Peyer's patch (tissue), 4 donors: ENCODE data around the gene SLC26A2. TPM values are rescaled to one million over a fixed set of nuclear protein-coding genes. Genes with fewer than 3 reads are reported as not detected.

Experiments used
- DNase-seq, 3 donors: peaks; one replicate each; pipeline ENCODE4 v3.0.0-alpha.2; 2017 to 2019
- H3K27ac ChIP-seq, 4 donors: fragments of 200-600 bp; sonication (generic); one replicate each; pipeline ENCODE4 v1.5.1; 2016 to 2019
- H3K27me3 ChIP-seq, 2 donors: fragments of 200-600 bp; sonication (generic); one replicate each; pipeline ENCODE4 v1.5.1; 2019
- H3K36me3 ChIP-seq, 3 donors: fragments of 200-600 bp; sonication (generic); one replicate each; pipeline ENCODE4 v1.5.1; 2016 to 2019
- H3K4me1 ChIP-seq, 4 donors: fragments of 200-600 bp; sonication (generic); one replicate each; pipeline ENCODE4 v1.5.1; 2016 to 2019
- H3K4me3 ChIP-seq, 4 donors: fragments of 200-600 bp; sonication (generic); 1 replicate in 3 of 4; 2 replicates in 1 of 4; pipeline ENCODE4 v1.5.1; 2016 to 2019; ENCODE audit warnings: mild to moderate bottlenecking in 1 of 4
- H3K9me3 ChIP-seq, 4 donors: fragments of 200-600 bp; sonication (generic); one replicate each; pipeline ENCODE4 v1.5.1; 2016 to 2019; ENCODE audit warnings: mild to moderate bottlenecking in 1 of 4
- CTCF ChIP-seq, 6 experiments: fragments of 450-650 bp in 4 of 6; fragments of 200-600 bp in 2 of 6; sonication (generic) in 1 of 6; IDR thresholded peaks; one replicate each; pipeline ENCODE4 v1.5.1; 2017 to 2019; ENCODE audit warnings: antibody characterized with exemption in 6 of 6, mild to moderate bottlenecking in 3 of 6, moderate library complexity in 1 of 6
- POLR2A ChIP-seq, 2 donors: fragments of 450-650 bp; IDR thresholded peaks; one replicate each; pipeline ENCODE4 v1.5.1; 2017; ENCODE audit warnings: antibody characterized with exemption in 2 of 2, mild to moderate bottlenecking in 2 of 2, moderate library complexity in 2 of 2
- total RNA-seq, 4 donors: library from RNA; depleted of rRNA; stranded (reverse); fragments of >200 nt; gene quantifications; one replicate each; pipeline ENCODE4 v1.1.0, GENCODE V29; 2016

The SLC26A2 gene
- total RNA-seq, 4 donors from 2014 or later, result 7.4 to 87.4 (median 52.1) TPM

DNA sequence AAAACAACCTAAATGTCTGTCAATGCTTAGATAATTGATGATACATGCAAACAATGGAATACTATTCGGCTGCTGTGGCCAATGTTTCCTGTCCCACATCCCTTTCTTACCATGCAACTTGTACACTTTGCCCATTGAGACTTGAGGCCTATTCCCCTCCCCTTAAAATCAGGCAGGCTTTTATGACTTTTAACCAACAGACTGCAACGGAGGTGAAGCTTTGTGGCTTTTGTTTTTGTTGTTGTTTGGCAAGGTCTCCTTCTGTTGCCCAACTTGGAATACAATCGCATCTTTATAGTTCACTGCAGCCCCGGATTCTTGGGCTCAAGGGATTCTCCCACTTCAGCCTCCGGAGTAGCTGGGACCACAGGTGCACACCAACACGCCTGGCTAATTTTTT, 5.8 kb upstream of the SLC26A2 start:
- H3K27ac ChIP-seq, result no peak overlapping the region
- no peak for DNase-seq
- TF ChIP-seq POLR2A (IDR thresholded peaks at IDR 0.05), result no peak
- no peak for TF ChIP-seq CTCF (IDR thresholded peaks at IDR 0.05)
- H3K36me3 ChIP-seq, result no peaks in the 10 kb centered on the region
- no peaks in the 10 kb centered on the region for H3K27me3 ChIP-seq
- no peaks in the 10 kb centered on the region for H3K9me3 ChIP-seq
- peaks cover 0 to 6% (median 2%) of the 10 kb centered on the region in 4 donors for H3K4me1 ChIP-seq
- no peak overlapping the region for H3K4me3 ChIP-seq

DNA sequence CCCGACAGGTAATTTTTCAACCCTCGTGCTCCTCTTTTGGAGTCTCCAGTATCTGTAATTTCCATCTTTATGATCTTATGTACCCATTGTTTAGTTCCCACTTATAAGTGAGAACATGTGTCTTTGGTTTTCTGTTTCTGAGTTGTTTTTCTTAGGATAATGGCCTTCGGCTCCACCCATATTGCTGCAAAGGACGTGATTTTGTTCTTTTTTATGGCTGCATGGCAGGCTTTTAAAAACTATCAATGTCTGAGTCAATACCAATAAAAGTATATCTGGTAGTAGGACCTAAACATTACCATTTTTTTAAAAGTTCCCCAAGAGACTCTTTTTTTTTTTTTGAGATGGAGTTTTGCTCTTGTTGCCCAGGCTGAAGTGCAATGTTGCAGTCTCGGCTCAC, 3.9 kb upstream of the SLC26A2 start:
- no peak overlapping the region for H3K4me3 ChIP-seq
- H3K9me3 ChIP-seq, result no peaks in the 10 kb centered on the region
- no peaks in the 10 kb centered on the region for H3K27me3 ChIP-seq
- H3K36me3 ChIP-seq, result no peaks in the 10 kb centered on the region
- no peak for DNase-seq
- TF ChIP-seq CTCF (IDR thresholded peaks at IDR 0.05) (no peak), POLR2A (IDR thresholded peaks at IDR 0.05) (no peak)
- H3K27ac ChIP-seq, result no peak overlapping the region
- peaks cover 0 to 8% (median 5%) of the 10 kb centered on the region in 4 donors for H3K4me1 ChIP-seq

- no peak for DNase-seq
- TF ChIP-seq CTCF (IDR thresholded peaks at IDR 0.05), result no peak
- no peak for TF ChIP-seq POLR2A (IDR thresholded peaks at IDR 0.05)
- Histone ChIP-seq H3K4me3 (no peak overlapping the region), H3K9me3 (no peaks in the 10 kb centered on the region), H3K27me3 (no peaks in the 10 kb centered on the region), H3K27ac (peak overlapping the region in 1 of 4 donors; percentile 45), H3K36me3 (no peaks in the 10 kb centered on the region), H3K4me1 (peaks cover 0 to 8% (median 5%) of the 10 kb centered on the region in 4 donors)
These were observed 2.7 kb upstream of the SLC26A2 start for GRCh38 chr5:149957855-149958254.

- TF ChIP-seq CTCF (IDR thresholded peaks at IDR 0.05) (peak in 5 of 6 experiments; percentile 52 to 72 (median 66)), POLR2A (IDR thresholded peaks at IDR 0.05) (no peak)
- H3K4me1 ChIP-seq, result peaks cover 0 to 8% (median 5%) of the 10 kb centered on the region in 4 donors
- peak overlapping the region; percentile 62 to 87 (median 84) for H3K4me3 ChIP-seq
- no peaks in the 10 kb centered on the region for H3K36me3 ChIP-seq
- no peaks in the 10 kb centered on the region for H3K9me3 ChIP-seq
- peak in 1 of 3 donors; percentile 24 for DNase-seq
- no peaks in the 10 kb centered on the region for H3K27me3 ChIP-seq
- peak overlapping the region; percentile 83 to 91 (median 87) for H3K27ac ChIP-seq
These were observed 937 bp upstream of the SLC26A2 start for GRCh38 chr5:149959406-149960236.

GRCh38 chr5:149961186-149961685, 678 bp downstream of the SLC26A2 start:
- TF ChIP-seq POLR2A (IDR thresholded peaks at IDR 0.05) (no peak), CTCF (IDR thresholded peaks at IDR 0.05) (no peak)
- peaks cover 0 to 8% (median 5%) of the 10 kb centered on the region in 4 donors for H3K4me1 ChIP-seq
- H3K27ac ChIP-seq, result peak overlapping the region; percentile 83 to 91 (median 87)
- H3K9me3 ChIP-seq, result no peaks in the 10 kb centered on the region
- DNase-seq, result no peak
- no peaks in the 10 kb centered on the region for H3K36me3 ChIP-seq
- peak overlapping the region; percentile 62 to 87 (median 84) for H3K4me3 ChIP-seq
- no peaks in the 10 kb centered on the region for H3K27me3 ChIP-seq
